ENCODE results near the gene RPGRIP1. TPM values are rescaled to one million over a fixed set of nuclear protein-coding genes. Genes with fewer than 3 reads are reported as not detected.

RPGRIP1 gene
- not detected in 2 replicates for total RNA-seq (2012; rRNA removed)
- polyA plus RNA-seq (2012; rRNA removed), result not detected in 2 replicates
- not detected in 2 replicates for polyA plus RNA-seq (2012; cell fraction: cytosol; rRNA removed)
- polyA plus RNA-seq (2012; cell fraction: nucleus; rRNA removed; ENCODE audit: low replicate concordance), result not detected in 2 replicates
- Bru-seq, nascent RNA, result percentile 5 among the genes with signal in this experiment
- percentile 5 among the genes with signal in this experiment for BruChase-seq, experiment 1, labeled RNA remaining after a 6-hour chase
- percentile 1 among the genes with signal in this experiment for BruChase-seq, experiment 2, labeled RNA remaining after a 2-hour chase
- long read RNA-seq, result 0 reads

GRCh38 chr14:21279783-21280182, at the start of gene RPGRIP1:
TSS of gene RPGRIP1 (plus strand) at chr14:21280083. CDS start at chr14:21287977, 7,894 bp downstream.
- no TSS peak for BruUV-seq (replicated peaks)
- no peaks in the 10 kb centered on the region; the same call in none of the 2 replicates for H3K27me3 ChIP-seq (ENCODE audit: control insufficient read depth, insufficient read depth, low read length)
- ChIA-PET POLR2A (ENCODE audit: unreplicated experiment) (no interaction called here), CTCF (no interaction called here)
- H2AK5ac ChIP-seq (ENCODE audit: low read depth, low read length), result no peak within 1 kb of the TSS
- dilution Hi-C loops (cut with HindIII; ENCODE audit: low sequenced_read_pairs, unreplicated experiment), result no loop called here
- H3K14ac ChIP-seq (replicated peaks; ENCODE audit: low read depth, low read length), result no peak within 1 kb of the TSS
- no peak within 1 kb of the TSS for H3K4me3 ChIP-seq (ENCODE audit: insufficient read depth, low read depth, low read length)
- H3K56ac ChIP-seq (ENCODE audit: extremely low read depth, insufficient read depth, low read length), result no peak within 1 kb of the TSS
- TF ChIP-seq SMC3 (IDR thresholded peaks at IDR 0.05; ENCODE audit: low read depth, low read length), result no peak
- no peak for TF ChIP-seq MAZ (IDR thresholded peaks at IDR 0.05; ENCODE audit: borderline replicate concordance, low read depth, low read length)
- TF ChIP-seq POLR2A (IDR thresholded peaks at IDR 0.05; ENCODE audit: low read depth, low read length), result no peak
- TF ChIP-seq NFE2L2 (IDR thresholded peaks at IDR 0.05; ENCODE audit: low read depth, low read length), result no peak
- TF ChIP-seq RFX5 (IDR thresholded peaks at IDR 0.05; ENCODE audit: low read depth, low read length), result no peak
- no peak for TF ChIP-seq FOS (IDR thresholded peaks at IDR 0.05; ENCODE audit: low read depth, low read length)
- H4K8ac ChIP-seq (ENCODE audit: low read depth in 2 of 2, low read length in 2 of 2), result no peak within 1 kb of the TSS
- no peak within 1 kb of the TSS for H2BK15ac ChIP-seq (ENCODE audit: low read depth, low read length)
- H2BK20ac ChIP-seq (ENCODE audit: low read depth, low read length), result no peak within 1 kb of the TSS
- no peaks in the 10 kb centered on the region for H3K9me1 ChIP-seq (ENCODE audit: insufficient read depth, low read length)
- H3K4me2 ChIP-seq (ENCODE audit: low read depth, low read length), result no peak within 1 kb of the TSS
- H3K4me1 ChIP-seq (ENCODE audit: control insufficient read depth, insufficient read depth, low read length), result no peaks in the 10 kb centered on the region
- no peak within 1 kb of the TSS for H4K5ac ChIP-seq (ENCODE audit: low read depth, low read length)
- H3K23ac ChIP-seq (ENCODE audit: low read depth, low read length), result no peak within 1 kb of the TSS
- no peak within 1 kb of the TSS for H2BK5ac ChIP-seq (ENCODE audit: low read depth, low read length, poor library complexity, severe bottlenecking)
- intact Hi-C loops (cut with micrococcal nuclease), result no loop called here
- no peaks in the 10 kb centered on the region for H3K79me1 ChIP-seq (ENCODE audit: low read depth in 1 of 2, low read length in 2 of 2)
- H3K18ac ChIP-seq (ENCODE audit: low read depth, low read length), result no peak within 1 kb of the TSS
- H4K20me1 ChIP-seq (ENCODE audit: insufficient read depth, low read length), result no peaks in the 10 kb centered on the region
- in situ Hi-C loops (cut with MboI; ENCODE audit: low sequenced_read_pairs), result no loop called here
- H2AFZ ChIP-seq (replicated peaks; ENCODE audit: low read length, poor library complexity), result no peak within 1 kb of the TSS
- H3K27ac ChIP-seq (ENCODE audit: insufficient read depth, low read length), result no peak within 1 kb of the TSS
- H2AK9ac ChIP-seq (replicated peaks; ENCODE audit: low read depth, low read length, poor library complexity), result no peak within 1 kb of the TSS
- no peak for ATAC-seq (ENCODE audit: low read depth)
- H3K36me3 ChIP-seq (ENCODE audit: control insufficient read depth, insufficient read depth, low read length), result no peaks in the 10 kb centered on the region
- no peak within 1 kb of the TSS for H4K91ac ChIP-seq (ENCODE audit: insufficient read depth, low read depth, low read length)
- DNase-seq, result no peak
- no peaks in the 10 kb centered on the region for H3K9me3 ChIP-seq (ENCODE audit: control insufficient read depth, insufficient read depth, low read length)
- no peak within 1 kb of the TSS for H3K4ac ChIP-seq (ENCODE audit: low read depth, low read length)
- no peak within 1 kb of the TSS for H2BK120ac ChIP-seq (ENCODE audit: low read depth, low read length)
- H3K9ac ChIP-seq (ENCODE audit: low read depth, low read length), result no peak within 1 kb of the TSS
- no CpG with 5 or more reads among the region's 2 CpGs for WGBS, 2 experiments (ENCODE audit: extremely low coverage in 2 of 2, insufficient read length in 1 of 2)

Data from IMR-90 (cell line).